H54 (cell line): Measurements from ENCODE around the gene PEMT.

Experiments
- DNase-seq: peaks from one replicate; pipeline ENCODE4 v3.0.0; 2011; ENCODE audit warnings: low spot score, mixed read lengths; ENCODE audit not compliant: insufficient read length
- FAIRE-seq: peaks from 3 replicates; lab custom pipeline; 2011; peaks lifted over from hg19 to GRCh38; lab: Jason Lieb, UNC
- POLR2A ChIP-seq: IDR thresholded peaks from 2 replicates; pipeline ENCODE4 v1.6.1; 2011; ENCODE audit warnings: low read depth, mild to moderate bottlenecking, low read length

Gene PEMT

GRCh38 chr17:17545984-17546383, 45.5 kb downstream of the PEMT start:
- FAIRE-seq (no peak), DNase-seq (no peak)
- no peak for TF ChIP-seq POLR2A

GRCh38 chr17:17545031-17545820, 46.3 kb downstream of the PEMT start:
- no peak for TF ChIP-seq POLR2A
- DNase-seq (no peak), FAIRE-seq (no peak)

GRCh38 chr17:17542906-17543635, 48.4 kb downstream of the PEMT start:
- FAIRE-seq (no peak), DNase-seq (no peak)
- TF ChIP-seq POLR2A, result no peak

GRCh38 chr17:17541640-17542001, 49.9 kb downstream of the PEMT start:
- DNase-seq (no peak), FAIRE-seq (no peak)
- TF ChIP-seq POLR2A, result no peak

GRCh38 chr17:17540935-17541639, 50.4 kb downstream of the PEMT start:
- TF ChIP-seq POLR2A, result no peak
- DNase-seq (no peak), FAIRE-seq (no peak)

GRCh38 chr17:17540278-17540906, 51.1 kb downstream of the PEMT start:
- FAIRE-seq (no peak), DNase-seq (no peak)
- no peak for TF ChIP-seq POLR2A

DNA sequence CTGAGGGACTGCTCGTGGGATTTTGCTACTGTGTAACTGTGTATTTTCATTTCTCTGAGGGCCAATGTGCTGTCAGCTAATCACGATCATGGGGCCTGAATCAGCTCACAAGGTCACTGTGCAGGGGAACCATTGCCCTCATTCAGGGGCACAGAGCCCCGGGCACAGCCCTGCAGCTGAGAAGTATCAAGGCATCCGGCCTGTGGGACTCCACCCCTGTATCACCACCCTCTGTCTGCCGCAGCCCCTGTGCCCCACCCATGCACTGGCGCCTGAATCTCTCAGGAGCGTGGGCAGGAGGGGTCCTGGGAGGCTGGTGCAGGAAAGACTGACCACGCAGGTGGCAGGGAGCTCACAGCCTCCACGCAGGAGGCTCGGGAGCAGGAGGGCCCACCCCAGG, 51.9 kb downstream of the PEMT start:
- DNase-seq, result no peak
- no peak for FAIRE-seq
- TF ChIP-seq POLR2A, result no peak

DNA sequence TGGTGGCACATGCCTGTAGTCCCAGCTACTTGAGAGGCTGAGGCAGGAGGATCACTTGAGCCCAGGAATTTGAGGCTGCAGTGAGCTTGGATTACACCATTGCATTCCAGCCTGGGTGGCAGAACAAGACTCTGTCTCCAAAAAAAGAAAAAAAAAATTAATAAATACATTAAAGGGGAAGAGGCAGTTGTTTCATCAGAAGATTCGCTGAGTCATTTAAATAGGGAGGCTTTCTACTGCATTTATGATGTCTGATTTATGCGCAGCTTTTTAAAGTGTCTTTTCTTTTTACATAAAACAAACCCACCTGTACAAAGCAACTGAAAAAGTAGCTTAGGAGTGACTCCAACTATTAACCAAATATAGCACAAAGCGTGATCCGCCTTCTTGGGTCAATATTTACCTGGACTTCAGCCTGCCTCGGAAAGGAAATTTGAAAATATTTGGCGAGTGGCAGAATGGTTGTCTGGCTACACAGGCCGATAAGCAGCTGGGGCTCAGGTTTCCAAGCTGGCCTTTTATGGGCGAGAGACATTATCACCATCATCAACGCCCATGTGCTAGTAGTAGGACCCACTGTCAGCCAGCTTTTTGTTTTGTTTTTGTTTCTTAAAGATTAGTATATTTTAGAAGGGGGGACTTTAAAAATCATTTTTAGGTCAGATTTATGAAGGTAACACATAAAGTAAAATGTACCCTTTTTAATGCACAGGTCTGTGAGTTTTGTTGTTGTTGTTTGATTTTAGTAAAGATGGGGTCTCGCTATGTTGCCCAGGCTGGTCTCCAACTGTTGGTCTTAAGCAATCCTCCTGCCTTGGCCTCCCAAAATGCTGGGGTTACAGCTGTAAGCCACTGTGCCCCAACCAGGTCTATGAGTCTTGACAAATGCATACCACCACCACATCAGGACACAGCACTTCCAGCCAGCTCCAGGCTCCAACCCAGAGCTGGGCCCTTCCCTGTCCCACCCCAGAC, 52.8 kb downstream of the PEMT start:
- FAIRE-seq (no peak), DNase-seq (no peak)
- TF ChIP-seq POLR2A, result no peak

DNA sequence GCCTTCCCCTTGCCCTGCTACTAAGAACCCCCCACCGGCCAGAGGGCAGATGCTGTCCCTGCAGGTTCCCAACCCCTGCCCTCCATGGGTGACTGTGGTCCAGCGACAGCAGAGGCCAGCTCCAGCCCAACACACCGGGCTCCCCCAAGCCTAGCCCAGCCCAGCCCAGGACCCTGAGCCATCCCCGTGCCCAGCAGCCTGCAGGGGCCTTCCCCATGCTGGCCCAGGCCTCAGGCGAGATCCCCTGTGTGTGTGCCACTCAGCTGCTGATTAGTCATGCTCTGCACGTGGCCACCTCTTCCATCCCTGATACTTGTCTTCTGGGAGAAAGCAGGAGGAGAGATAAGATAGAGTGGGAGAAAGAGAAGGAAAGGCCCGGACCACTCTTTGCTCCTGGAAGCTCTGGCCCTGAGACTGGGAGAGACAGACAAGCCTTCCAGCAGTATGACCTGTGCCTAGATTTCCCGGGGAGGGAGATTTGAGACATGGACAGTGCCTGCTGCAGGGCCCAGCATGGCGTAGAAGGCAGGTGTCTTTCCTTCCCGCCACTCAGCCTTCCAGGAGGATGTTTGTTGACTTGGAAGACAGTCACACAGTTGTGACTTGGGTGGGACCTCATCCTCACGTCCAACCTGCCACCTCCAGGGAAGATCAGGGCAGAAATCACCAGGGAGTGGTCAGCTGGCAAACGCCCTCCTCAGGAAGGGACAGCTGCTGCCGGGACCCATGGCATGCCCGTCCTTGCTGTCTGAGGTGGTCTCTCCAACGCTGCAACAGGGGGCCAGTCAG, 54.0 kb downstream of the PEMT start:
- DNase-seq (no peak), FAIRE-seq (no peak)
- TF ChIP-seq POLR2A, result no peak

- TF ChIP-seq POLR2A, result no peak
- FAIRE-seq (no peak), DNase-seq (no peak)
These were observed 54.8 kb downstream of the PEMT start for GRCh38 chr17:17536702-17537101.

GRCh38 chr17:17535957-17536356, 55.6 kb downstream of the PEMT start:
- TF ChIP-seq POLR2A, result no peak
- FAIRE-seq (no peak), DNase-seq (no peak)

- TF ChIP-seq POLR2A, result no peak
- DNase-seq, result no peak
- FAIRE-seq, result no peak
These were observed 57.5 kb downstream of the PEMT start for GRCh38 chr17:17533901-17534441.

DNA sequence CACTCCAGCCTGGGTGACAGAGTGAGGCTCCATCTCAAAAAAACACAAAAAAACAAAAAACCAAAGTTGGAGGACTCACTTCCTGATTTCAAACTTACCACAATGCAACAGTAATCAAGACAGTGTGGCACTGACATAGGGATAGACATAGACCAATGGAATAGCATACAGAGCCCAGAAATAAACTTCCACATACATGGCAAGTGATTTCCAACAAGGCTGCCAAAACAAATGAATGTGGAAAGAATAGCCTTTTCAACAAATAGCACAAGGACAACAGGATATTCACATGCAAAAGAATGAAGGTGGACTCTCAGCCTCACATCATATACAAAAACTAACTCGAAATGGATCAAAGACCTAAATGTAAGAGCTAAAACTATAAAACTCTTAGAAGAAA, 58.5 kb downstream of the PEMT start:
- DNase-seq (no peak), FAIRE-seq (no peak)
- no peak for TF ChIP-seq POLR2A
